Prostate gland (tissue), 2 donors: Measurements from ENCODE around the gene ZNF544.

Source experiments
- POLR2A ChIP-seq: fragments of 450-650 bp; IDR thresholded peaks from one replicate; pipeline ENCODE4 v1.6.1; 2016; ENCODE audit warnings: antibody characterized with exemption, mild to moderate bottlenecking
- TF ChIP-seq, protein P1 (sequence below), 4 experiments: fragments of 200-600 bp in 2 of 4; fragments of 450-650 bp in 2 of 4; sonication (generic) in 2 of 4; IDR thresholded peaks; 1 replicate in 3 of 4; 2 replicates in 1 of 4; pipeline ENCODE4 v1.5.1; 2016 to 2019; ENCODE audit warnings: antibody characterized with exemption in 4 of 4, mild to moderate bottlenecking in 2 of 4, moderate library complexity in 2 of 4

DNA sequence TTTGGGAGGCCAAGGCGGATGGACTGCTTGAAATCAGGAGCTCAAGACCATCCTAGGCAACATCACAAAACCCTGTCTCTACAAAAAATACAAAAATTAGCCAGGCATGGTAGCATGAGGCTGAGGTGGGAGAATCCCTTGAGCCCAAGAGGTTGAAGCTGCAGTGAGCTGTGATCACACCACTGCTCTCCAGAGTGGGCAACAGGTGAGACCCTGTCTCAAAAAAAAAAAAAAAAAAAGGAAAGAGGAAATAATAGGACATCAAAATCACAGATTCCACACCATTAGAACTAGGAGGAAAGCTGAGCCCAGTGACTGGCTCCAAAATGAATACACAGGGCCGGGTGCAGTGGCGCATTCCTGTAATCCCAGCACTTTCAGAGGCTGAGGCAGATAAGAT lies 46.9 kb downstream of the ZNF544 start:
- TF ChIP-seq POLR2A, result no peak
- TF ChIP-seq, protein P1, sequence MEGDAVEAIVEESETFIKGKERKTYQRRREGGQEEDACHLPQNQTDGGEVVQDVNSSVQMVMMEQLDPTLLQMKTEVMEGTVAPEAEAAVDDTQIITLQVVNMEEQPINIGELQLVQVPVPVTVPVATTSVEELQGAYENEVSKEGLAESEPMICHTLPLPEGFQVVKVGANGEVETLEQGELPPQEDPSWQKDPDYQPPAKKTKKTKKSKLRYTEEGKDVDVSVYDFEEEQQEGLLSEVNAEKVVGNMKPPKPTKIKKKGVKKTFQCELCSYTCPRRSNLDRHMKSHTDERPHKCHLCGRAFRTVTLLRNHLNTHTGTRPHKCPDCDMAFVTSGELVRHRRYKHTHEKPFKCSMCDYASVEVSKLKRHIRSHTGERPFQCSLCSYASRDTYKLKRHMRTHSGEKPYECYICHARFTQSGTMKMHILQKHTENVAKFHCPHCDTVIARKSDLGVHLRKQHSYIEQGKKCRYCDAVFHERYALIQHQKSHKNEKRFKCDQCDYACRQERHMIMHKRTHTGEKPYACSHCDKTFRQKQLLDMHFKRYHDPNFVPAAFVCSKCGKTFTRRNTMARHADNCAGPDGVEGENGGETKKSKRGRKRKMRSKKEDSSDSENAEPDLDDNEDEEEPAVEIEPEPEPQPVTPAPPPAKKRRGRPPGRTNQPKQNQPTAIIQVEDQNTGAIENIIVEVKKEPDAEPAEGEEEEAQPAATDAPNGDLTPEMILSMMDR (IDR thresholded peaks at IDR 0.05), result no peak
